ENCODE measurements around the gene PPIL6. TPM values are rescaled to one million over a fixed set of nuclear protein-coding genes. Genes with fewer than 3 reads are reported as not detected.

PPIL6 gene
- total and polyA plus RNA-seq, 4 donors, result 12.8 to 17.0 (median 15.2) TPM

- Histone ChIP-seq H3K4me3 (ENCODE audit: low read depth, low read length) (peak overlapping the region; percentile 81), H3K4me1 (ENCODE audit: control insufficient read depth, insufficient read depth, low read length) (peaks cover 39% of the 10 kb centered on the region), H3K27ac (ENCODE audit: low read depth, low read length) (no peak overlapping the region), H3K9me3 (ENCODE audit: control insufficient read depth, insufficient read depth, low read length) (no peaks in the 10 kb centered on the region), H3K36me3 (ENCODE audit: control insufficient read depth, insufficient read depth, low read length) (peaks cover 20% of the 10 kb centered on the region), H3K27me3 (ENCODE audit: control insufficient read depth, insufficient read depth, low read length) (no peaks in the 10 kb centered on the region)
- WGBS (ENCODE audit: insufficient coverage), result 48% methylated on average over 14 of the region's 16 CpGs
- peak in 1 of 6 donors; percentile 44 for DNase-seq (ENCODE audit: low read depth in 4 of 6, low spot score in 6 of 6)
These were observed 16.5 kb upstream of the PPIL6 start for GRCh38 chr6:109456710-109457561.

- peak overlapping the region; percentile 81 for H3K4me3 ChIP-seq (ENCODE audit: low read depth, low read length)
- no peak overlapping the region for H3K27ac ChIP-seq (ENCODE audit: low read depth, low read length)
- peaks cover 43% of the 10 kb centered on the region for H3K4me1 ChIP-seq (ENCODE audit: control insufficient read depth, insufficient read depth, low read length)
- 5% methylated on average over 38 of the region's 38 CpGs for WGBS (ENCODE audit: insufficient coverage)
- H3K27me3 ChIP-seq (ENCODE audit: control insufficient read depth, insufficient read depth, low read length), result no peaks in the 10 kb centered on the region
- H3K36me3 ChIP-seq (ENCODE audit: control insufficient read depth, insufficient read depth, low read length), result peaks cover 27% of the 10 kb centered on the region
- DNase-seq (ENCODE audit: low read depth in 4 of 6, low spot score in 6 of 6), result no peak
- H3K9me3 ChIP-seq (ENCODE audit: control insufficient read depth, insufficient read depth, low read length), result no peaks in the 10 kb centered on the region
These were observed 15.7 kb upstream of the PPIL6 start for GRCh38 chr6:109456111-109456583.

- H3K9me3 ChIP-seq (ENCODE audit: control insufficient read depth, insufficient read depth, low read length), result no peaks in the 10 kb centered on the region
- H3K4me1 ChIP-seq (ENCODE audit: control insufficient read depth, insufficient read depth, low read length), result peaks cover 43% of the 10 kb centered on the region
- peak within 1 kb of the TSS; percentile 81 for H3K4me3 ChIP-seq (ENCODE audit: low read depth, low read length)
- H3K27me3 ChIP-seq (ENCODE audit: control insufficient read depth, insufficient read depth, low read length), result no peaks in the 10 kb centered on the region
- WGBS (ENCODE audit: insufficient coverage), result 0% methylated on average over 61 of the region's 70 CpGs
- peaks cover 27% of the 10 kb centered on the region for H3K36me3 ChIP-seq (ENCODE audit: control insufficient read depth, insufficient read depth, low read length)
- peak in 2 of 6 donors; percentile 87 for DNase-seq (ENCODE audit: low read depth in 4 of 6, low spot score in 6 of 6)
- H3K27ac ChIP-seq (ENCODE audit: low read depth, low read length), result peak within 1 kb of the TSS; percentile 80
These were observed 15.1 kb upstream of the PPIL6 start, which contains the start of gene MICAL1 for GRCh38 chr6:109455437-109456110. Gene MICAL1 (minus strand): TSS chr6:109455772. CDS start chr6:109454196, 1,576 bp downstream.

- H3K27ac ChIP-seq (ENCODE audit: low read depth, low read length), result peak overlapping the region; percentile 80
- 5% methylated on average over 38 of the region's 48 CpGs for WGBS (ENCODE audit: insufficient coverage)
- peaks cover 43% of the 10 kb centered on the region for H3K4me1 ChIP-seq (ENCODE audit: control insufficient read depth, insufficient read depth, low read length)
- peaks cover 34% of the 10 kb centered on the region for H3K36me3 ChIP-seq (ENCODE audit: control insufficient read depth, insufficient read depth, low read length)
- no peaks in the 10 kb centered on the region for H3K9me3 ChIP-seq (ENCODE audit: control insufficient read depth, insufficient read depth, low read length)
- H3K4me3 ChIP-seq (ENCODE audit: low read depth, low read length), result peak overlapping the region; percentile 81
- H3K27me3 ChIP-seq (ENCODE audit: control insufficient read depth, insufficient read depth, low read length), result no peaks in the 10 kb centered on the region
- peak in 2 of 6 donors; percentile 64 to 68 for DNase-seq (ENCODE audit: low read depth in 4 of 6, low spot score in 6 of 6)
These were observed 14.3 kb upstream of the PPIL6 start for GRCh38 chr6:109454496-109455436.

GRCh38 chr6:109453594-109454495 lies 13.4 kb upstream of the PPIL6 start:
- 90% methylated on average over 26 of the region's 27 CpGs for WGBS (ENCODE audit: insufficient coverage)
- Histone ChIP-seq H3K27me3 (ENCODE audit: control insufficient read depth, insufficient read depth, low read length) (no peaks in the 10 kb centered on the region), H3K9me3 (ENCODE audit: control insufficient read depth, insufficient read depth, low read length) (no peaks in the 10 kb centered on the region), H3K4me3 (ENCODE audit: low read depth, low read length) (peak overlapping the region; percentile 81), H3K27ac (ENCODE audit: low read depth, low read length) (peak overlapping the region; percentile 40), H3K4me1 (ENCODE audit: control insufficient read depth, insufficient read depth, low read length) (peaks cover 43% of the 10 kb centered on the region), H3K36me3 (ENCODE audit: control insufficient read depth, insufficient read depth, low read length) (peaks cover 43% of the 10 kb centered on the region)
- DNase-seq (ENCODE audit: low read depth in 4 of 6, low spot score in 6 of 6), result peak in 2 of 6 donors; percentile 40 to 68

GRCh38 chr6:109453156-109453555 lies 12.7 kb upstream of the PPIL6 start:
- 93% methylated on average over 2 of the region's 2 CpGs for WGBS (ENCODE audit: insufficient coverage)
- H3K4me1 ChIP-seq (ENCODE audit: control insufficient read depth, insufficient read depth, low read length), result peaks cover 43% of the 10 kb centered on the region
- no peaks in the 10 kb centered on the region for H3K27me3 ChIP-seq (ENCODE audit: control insufficient read depth, insufficient read depth, low read length)
- no peaks in the 10 kb centered on the region for H3K9me3 ChIP-seq (ENCODE audit: control insufficient read depth, insufficient read depth, low read length)
- H3K4me3 ChIP-seq (ENCODE audit: low read depth, low read length), result no peak overlapping the region
- peaks cover 49% of the 10 kb centered on the region for H3K36me3 ChIP-seq (ENCODE audit: control insufficient read depth, insufficient read depth, low read length)
- no peak overlapping the region for H3K27ac ChIP-seq (ENCODE audit: low read depth, low read length)
- DNase-seq (ENCODE audit: low read depth in 4 of 6, low spot score in 6 of 6), result no peak

GRCh38 chr6:109452181-109452580 lies 11.8 kb upstream of the PPIL6 start:
- no peaks in the 10 kb centered on the region for H3K9me3 ChIP-seq (ENCODE audit: control insufficient read depth, insufficient read depth, low read length)
- no peak for DNase-seq (ENCODE audit: low read depth in 4 of 6, low spot score in 6 of 6)
- H3K4me1 ChIP-seq (ENCODE audit: control insufficient read depth, insufficient read depth, low read length), result peaks cover 38% of the 10 kb centered on the region
- H3K4me3 ChIP-seq (ENCODE audit: low read depth, low read length), result no peak overlapping the region
- H3K27me3 ChIP-seq (ENCODE audit: control insufficient read depth, insufficient read depth, low read length), result no peaks in the 10 kb centered on the region
- peaks cover 58% of the 10 kb centered on the region for H3K36me3 ChIP-seq (ENCODE audit: control insufficient read depth, insufficient read depth, low read length)
- no peak overlapping the region for H3K27ac ChIP-seq (ENCODE audit: low read depth, low read length)
- WGBS (ENCODE audit: insufficient coverage), result 91% methylated on average over 9 of the region's 9 CpGs

GRCh38 chr6:109451376-109451775 lies 10.9 kb upstream of the PPIL6 start:
- peaks cover 65% of the 10 kb centered on the region for H3K36me3 ChIP-seq (ENCODE audit: control insufficient read depth, insufficient read depth, low read length)
- H3K27me3 ChIP-seq (ENCODE audit: control insufficient read depth, insufficient read depth, low read length), result no peaks in the 10 kb centered on the region
- DNase-seq (ENCODE audit: low read depth in 4 of 6, low spot score in 6 of 6), result no peak
- no peak overlapping the region for H3K27ac ChIP-seq (ENCODE audit: low read depth, low read length)
- WGBS (ENCODE audit: insufficient coverage), result 97% methylated on average over 7 of the region's 7 CpGs
- H3K4me1 ChIP-seq (ENCODE audit: control insufficient read depth, insufficient read depth, low read length), result peaks cover 31% of the 10 kb centered on the region
- H3K9me3 ChIP-seq (ENCODE audit: control insufficient read depth, insufficient read depth, low read length), result no peaks in the 10 kb centered on the region
- no peak overlapping the region for H3K4me3 ChIP-seq (ENCODE audit: low read depth, low read length)
